GM19395 (cell line): ENCODE measurements around the gene VPS54.
"Not testable (repeated sequence)": the region's sequence is repeated elsewhere in the genome, so short reads cannot be mapped to it uniquely, and the experiment has no call there.

Source experiments
- ATAC-seq: cut with Tn5 transposase; IDR thresholded peaks from one replicate; pipeline ENCODE4 v1.9.1; 2021; ENCODE audit warnings: mild to moderate bottlenecking, moderate library complexity; ENCODE audit not compliant: unreplicated experiment

The VPS54 gene

GRCh38 chr2:63849381-63850203 lies 169.6 kb downstream of the VPS54 start:
- ATAC-seq, result no peak

DNA sequence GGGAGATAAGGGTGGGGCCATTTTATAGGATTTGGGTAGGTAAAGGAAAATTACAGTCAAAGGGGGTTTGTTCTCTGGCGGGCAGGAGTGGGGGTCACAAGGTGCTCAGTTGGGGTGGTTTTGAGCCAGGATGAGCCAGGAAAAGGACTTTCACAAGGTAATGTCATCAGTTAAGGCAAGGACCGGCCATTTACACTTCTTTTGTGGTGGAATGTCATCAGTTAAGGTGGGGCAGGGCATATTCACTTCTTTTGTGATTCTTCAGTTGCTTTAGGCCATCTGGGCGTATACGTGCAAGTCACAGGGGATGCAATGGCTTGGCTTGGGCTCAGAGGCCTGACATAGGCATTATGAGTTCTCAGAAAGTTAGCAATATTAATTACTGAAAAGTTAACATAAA lies 171.7 kb downstream of the VPS54 start:
- not testable (repeated sequence) for ATAC-seq

GRCh38 chr2:63846487-63846886 lies 172.7 kb downstream of the VPS54 start:
- ATAC-seq, result no peak

DNA sequence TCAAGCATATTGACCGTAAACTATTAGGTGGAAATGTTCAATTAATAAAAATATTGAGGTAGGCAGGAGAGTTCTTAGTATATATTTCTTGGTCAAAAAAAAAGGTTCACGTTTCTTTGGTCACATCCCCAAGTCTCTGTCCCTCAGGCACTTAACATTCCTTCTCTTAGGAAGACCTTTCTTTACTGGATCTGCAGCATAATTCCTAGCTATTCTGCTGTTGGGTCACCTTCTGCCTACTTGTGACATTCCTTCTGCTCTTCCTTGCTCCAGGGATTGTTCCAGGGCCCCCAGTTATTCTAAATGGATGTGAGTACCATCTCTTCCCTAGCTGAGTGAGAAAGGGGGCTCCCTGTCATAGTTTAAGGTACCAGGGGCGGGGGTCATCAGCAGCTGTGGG lies 173.4 kb downstream of the VPS54 start:
- ATAC-seq, result no peak

- no peak for ATAC-seq
Observed at GRCh38 chr2:63844616-63845015, 174.6 kb downstream of the VPS54 start.

DNA sequence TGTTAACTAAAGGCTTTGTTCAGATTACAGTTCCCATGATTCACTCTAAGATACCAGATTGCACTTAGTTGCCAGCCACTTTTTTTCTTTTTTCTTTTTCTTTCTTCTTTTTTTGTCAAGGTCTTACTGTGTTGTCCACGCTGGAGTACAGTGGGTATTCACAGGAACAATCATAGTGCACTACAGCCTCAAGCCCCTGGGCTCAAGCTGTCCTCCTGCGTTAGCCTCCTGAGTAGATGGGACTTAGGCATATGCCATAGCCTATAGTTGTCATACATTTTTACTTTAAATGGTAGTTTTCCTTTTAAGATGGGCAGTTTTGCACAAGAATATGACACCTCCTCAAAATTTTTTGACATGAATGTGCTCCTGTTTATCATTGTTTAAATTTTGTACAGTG lies 175.4 kb downstream of the VPS54 start:
- no peak for ATAC-seq

DNA sequence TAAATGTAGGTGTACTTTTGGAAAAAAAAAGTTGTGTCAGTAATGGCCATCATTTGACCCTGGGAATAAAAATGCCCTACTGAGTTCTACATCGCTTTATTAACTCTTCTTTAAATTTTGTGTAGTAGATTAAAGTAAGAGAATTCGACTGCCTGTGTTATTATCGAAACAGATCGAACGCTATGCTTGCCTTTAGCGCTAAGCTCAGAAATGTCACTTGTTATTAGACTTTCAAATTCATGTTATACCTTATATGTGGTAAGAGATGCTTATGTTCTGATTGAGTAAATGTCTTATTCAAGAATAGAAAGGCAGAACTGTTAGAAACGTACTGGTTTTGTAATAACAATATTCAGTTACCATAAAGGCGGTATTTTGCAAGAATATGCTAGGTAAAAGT lies 176.1 kb downstream of the VPS54 start:
- ATAC-seq, result no peak

DNA sequence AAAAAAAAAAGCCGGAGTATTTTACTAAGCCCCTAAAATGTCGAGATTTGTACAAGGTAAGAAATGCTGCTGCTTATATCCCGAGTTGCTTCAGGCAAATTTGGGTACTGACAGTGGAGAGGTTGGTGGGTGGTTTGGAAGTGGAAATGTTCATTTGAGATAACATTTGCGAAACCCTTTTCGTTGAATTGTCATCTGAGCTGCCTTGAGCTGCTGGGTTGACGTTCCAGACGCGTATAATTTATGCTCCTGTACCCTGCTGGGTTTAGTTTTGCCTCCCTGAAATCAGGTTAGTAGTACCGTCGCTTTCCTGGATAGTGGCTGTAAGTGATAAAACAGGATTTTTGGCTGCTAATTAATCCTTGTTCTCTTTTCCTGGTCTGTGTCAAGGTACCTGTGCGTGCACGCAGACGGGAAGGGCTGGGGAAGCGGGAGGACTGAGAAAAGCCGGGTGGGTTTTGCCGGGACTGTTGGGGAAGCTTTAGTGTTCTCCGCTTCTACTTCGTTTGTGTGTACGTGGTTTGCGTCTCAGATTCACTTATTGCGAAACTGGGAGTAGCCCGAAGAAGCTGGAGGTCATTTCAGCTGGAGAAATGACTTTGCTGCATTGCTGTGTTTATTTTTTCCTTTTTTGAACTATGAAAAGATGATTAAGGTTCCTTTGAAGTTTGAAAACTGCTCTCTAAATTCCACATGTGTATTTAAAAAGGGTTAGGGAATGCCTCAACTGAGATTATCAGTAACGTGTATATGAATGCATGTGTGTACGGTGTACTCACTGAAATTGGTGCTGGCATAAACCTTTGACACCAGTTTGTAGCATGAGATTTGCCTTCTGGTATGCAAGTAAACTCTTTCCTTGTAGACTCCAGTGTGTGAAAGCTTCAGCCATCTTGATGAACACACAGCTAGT lies 176.8 kb downstream of the VPS54 start:
- ATAC-seq, result no peak
